GM20431 (cell line): ENCODE measurements around the gene TSPAN9.

ENCODE experiments used
- in situ Hi-C: fragments of 300-500 bp; cut with MseI, MboI; formaldehyde crosslinking; loops from one replicate; pipeline ENCODE4 v1.15.0; 2020; ENCODE audit warnings: low sequenced_read_pairs; ENCODE audit not compliant: unreplicated experiment

Gene TSPAN9

GRCh38 chr12:3251067-3251466 is 173.9 kb downstream of the TSPAN9 start:
- in situ Hi-C loops, result no loop called here

- in situ Hi-C loops, result no loop called here
Observed at GRCh38 chr12:3251691-3252090, 174.5 kb downstream of the TSPAN9 start.

- in situ Hi-C loops, result no loop called here
Observed at GRCh38 chr12:3252450-3252891, 175.3 kb downstream of the TSPAN9 start.

GRCh38 chr12:3253682-3254275 is 176.6 kb downstream of the TSPAN9 start:
- in situ Hi-C loops, result no loop called here

GRCh38 chr12:3255057-3255456 is 177.9 kb downstream of the TSPAN9 start:
- in situ Hi-C loops, result no loop called here

GRCh38 chr12:3256103-3256631 is 179.0 kb downstream of the TSPAN9 start:
- in situ Hi-C loops, result no loop called here

GRCh38 chr12:3257411-3257810 is 180.2 kb downstream of the TSPAN9 start:
- in situ Hi-C loops, result no loop called here

GRCh38 chr12:3259973-3260372 is 182.8 kb downstream of the TSPAN9 start:
- in situ Hi-C loops, result no loop called here

- in situ Hi-C loops, result no loop called here
Observed at GRCh38 chr12:3261782-3262359, 184.7 kb downstream of the TSPAN9 start.

- in situ Hi-C loops, result no loop called here
Observed at GRCh38 chr12:3262470-3262869, 185.3 kb downstream of the TSPAN9 start.

GRCh38 chr12:3263282-3263681 is 186.1 kb downstream of the TSPAN9 start:
- in situ Hi-C loops, result no loop called here

- in situ Hi-C loops, result no loop called here
Observed at GRCh38 chr12:3263939-3264922, 187.1 kb downstream of the TSPAN9 start.

- in situ Hi-C loops, result no loop called here
Observed at GRCh38 chr12:3265406-3265805, 188.2 kb downstream of the TSPAN9 start.

GRCh38 chr12:3266638-3267037 is 189.5 kb downstream of the TSPAN9 start:
- in situ Hi-C loops, result no loop called here

GRCh38 chr12:3267690-3268089 is 190.5 kb downstream of the TSPAN9 start:
- in situ Hi-C loops, result no loop called here

- in situ Hi-C loops, result no loop called here
Observed at GRCh38 chr12:3269594-3269993, 192.4 kb downstream of the TSPAN9 start.

- in situ Hi-C loops, result loop anchor here (10.0 kb wide), 1 partner anchor 136 kb away; no protein-coding TSS in a partner anchor
Observed at GRCh38 chr12:3271146-3271545, 194.0 kb downstream of the TSPAN9 start.

GRCh38 chr12:3271639-3272038 is 194.5 kb downstream of the TSPAN9 start:
- in situ Hi-C loops, result loop anchor here (10.0 kb wide), 1 partner anchor 137 kb away; no protein-coding TSS in a partner anchor

- in situ Hi-C loops, result loop anchor here (10.0 kb wide), 1 partner anchor 138 kb away; no protein-coding TSS in a partner anchor
Observed at GRCh38 chr12:3272958-3273357, 195.8 kb downstream of the TSPAN9 start.

GRCh38 chr12:3273409-3273853 is 196.3 kb downstream of the TSPAN9 start:
- in situ Hi-C loops, result loop anchor here (10.0 kb wide), 1 partner anchor 139 kb away; no protein-coding TSS in a partner anchor
